Peyer's patch (tissue), 4 donors: ENCODE results near the gene SPNS3.
A peak's percentile ranks its signal among the peaks of the same experiment; 100 is the strongest.

Source experiments
- CTCF ChIP-seq, 6 experiments: fragments of 450-650 bp in 4 of 6; fragments of 200-600 bp in 2 of 6; sonication (generic) in 1 of 6; IDR thresholded peaks; one replicate each; pipeline ENCODE4 v1.5.1; 2017 to 2019; ENCODE audit warnings: antibody characterized with exemption in 6 of 6, mild to moderate bottlenecking in 3 of 6, moderate library complexity in 1 of 6
- POLR2A ChIP-seq, 2 donors: fragments of 450-650 bp; IDR thresholded peaks; one replicate each; pipeline ENCODE4 v1.5.1; 2017; ENCODE audit warnings: antibody characterized with exemption in 2 of 2, mild to moderate bottlenecking in 2 of 2, moderate library complexity in 2 of 2

- TF ChIP-seq CTCF (IDR thresholded peaks at IDR 0.05), result peak in 2 of 6 experiments; percentile 34 to 44
- peak in 1 of 2 donors; percentile 8 for TF ChIP-seq POLR2A (IDR thresholded peaks at IDR 0.05)
Observed at GRCh38 chr17:4500191-4500571, 66.4 kb downstream of the SPNS3 start.
